H9 (cell line): ENCODE data around the gene NAPSA. TPM values are rescaled to one million over a fixed set of nuclear protein-coding genes. Genes with fewer than 3 reads are reported as not detected.

Experiments
- DNase-seq: peaks from one replicate; pipeline ENCODE4 v3.0.0-alpha.2; 2017
- H2AFZ ChIP-seq: one replicate; pipeline ENCODE4 v1.6.1; 2013; ENCODE audit warnings: mild to moderate bottlenecking, low read length, control low read depth, moderate library complexity
- H2AK5ac ChIP-seq: 2 replicates; pipeline ENCODE4 v1.6.1; 2013; ENCODE audit warnings: low read length, control low read depth, mixed read lengths; ENCODE audit not compliant: insufficient read length
- H2BK120ac ChIP-seq: one replicate; pipeline ENCODE4 v1.6.1; 2013; ENCODE audit warnings: low read depth, mild to moderate bottlenecking, low read length, control low read depth, inconsistent platforms; ENCODE audit not compliant: poor library complexity, severe bottlenecking
- H2BK12ac ChIP-seq: 2 replicates; pipeline ENCODE4 v1.6.1; 2013; ENCODE audit warnings: low read length, control low read depth, mixed read lengths, low read depth; ENCODE audit not compliant: insufficient read length
- H2BK15ac ChIP-seq: 2 replicates; pipeline ENCODE4 v1.6.1; 2013; ENCODE audit warnings: low read depth, low read length, control low read depth
- H2BK20ac ChIP-seq: one replicate; pipeline ENCODE4 v1.6.1; 2013; ENCODE audit warnings: low read depth, mild to moderate bottlenecking, low read length, control low read depth, inconsistent platforms; ENCODE audit not compliant: poor library complexity, severe bottlenecking
- H2BK5ac ChIP-seq: 2 replicates; pipeline ENCODE4 v1.6.1; 2013; ENCODE audit warnings: low read length, control low read depth, mixed read lengths; ENCODE audit not compliant: insufficient read length
- H3K14ac ChIP-seq: 2 replicates; pipeline ENCODE4 v1.6.1; 2013; ENCODE audit warnings: low read length, control low read depth; ENCODE audit not compliant: insufficient read depth
- H3K18ac ChIP-seq: 2 replicates; pipeline ENCODE4 v1.6.1; 2013; ENCODE audit warnings: low read depth, mild to moderate bottlenecking, mixed read lengths, low read length, control low read depth; ENCODE audit not compliant: insufficient read length
- H3K23ac ChIP-seq: 2 replicates; pipeline ENCODE4 v1.6.1; 2013; ENCODE audit warnings: low read length, control low read depth, mixed read lengths, low read depth; ENCODE audit not compliant: insufficient read length
- H3K23me2 ChIP-seq: 2 replicates; pipeline ENCODE4 v1.6.1; 2013; ENCODE audit warnings: low read depth, mild to moderate bottlenecking, mixed read lengths, low read length, control low read depth; ENCODE audit not compliant: insufficient read length, poor library complexity, severe bottlenecking
- H3K27ac ChIP-seq: 2 replicates; pipeline ENCODE4 v1.5.1; 2013; ENCODE audit warnings: low read length, control low read depth, mixed read lengths, low read depth; ENCODE audit not compliant: insufficient read length
- H3K27me3 ChIP-seq: 2 replicates; pipeline ENCODE4 v1.6.1; 2013; ENCODE audit warnings: low read length, control low read depth, inconsistent platforms; ENCODE audit not compliant: insufficient read depth
- H3K4ac ChIP-seq: 2 replicates; pipeline ENCODE4 v1.6.1; 2013; ENCODE audit warnings: low read depth, mild to moderate bottlenecking, control low read depth, inconsistent platforms, low read length, moderate library complexity
- H3K4me1 ChIP-seq: 2 replicates; pipeline ENCODE4 v1.6.1; 2013; ENCODE audit warnings: low read length, control low read depth, inconsistent platforms; ENCODE audit not compliant: insufficient read depth
- H3K4me2 ChIP-seq: 2 replicates; pipeline ENCODE4 v1.6.1; 2013; ENCODE audit warnings: low read length, control low read depth, mixed read lengths; ENCODE audit not compliant: insufficient read length, insufficient read depth
- H3K56ac ChIP-seq: 2 replicates; pipeline ENCODE4 v1.6.1; 2013; ENCODE audit warnings: low read depth, mild to moderate bottlenecking, mixed read lengths, low read length, control low read depth; ENCODE audit not compliant: insufficient read length
- H3K79me1 ChIP-seq: 2 replicates; pipeline ENCODE4 v1.6.1; 2013; ENCODE audit warnings: low read depth, mild to moderate bottlenecking, moderate library complexity, low read length, control low read depth, inconsistent platforms; ENCODE audit not compliant: insufficient read depth, poor library complexity, severe bottlenecking
- H3K79me2 ChIP-seq: 2 replicates; pipeline ENCODE4 v1.6.1; 2013; ENCODE audit warnings: low read length, control low read depth, inconsistent platforms; ENCODE audit not compliant: insufficient read depth
- H3K9ac ChIP-seq: 2 replicates; pipeline ENCODE4 v1.6.1; 2013; ENCODE audit warnings: low read length, control low read depth, mixed read lengths; ENCODE audit not compliant: insufficient read length; ENCODE audit errors: extremely low read depth
- H3K9me3 ChIP-seq: one replicate; pipeline ENCODE4 v1.6.1; 2013; ENCODE audit warnings: low read depth, low read length, inconsistent platforms; ENCODE audit not compliant: control insufficient read depth
- H3T11ph ChIP-seq: one replicate; pipeline ENCODE4 v1.6.1; 2013; ENCODE audit warnings: mild to moderate bottlenecking, low read length, control low read depth, inconsistent platforms
- H4K20me1 ChIP-seq: one replicate; pipeline ENCODE4 v1.6.1; 2013; ENCODE audit not compliant: control insufficient read depth, insufficient read length, insufficient read depth
- H4K5ac ChIP-seq: 2 replicates; pipeline ENCODE4 v1.6.1; 2013; ENCODE audit warnings: low read depth, mild to moderate bottlenecking, mixed read lengths, low read length, control low read depth; ENCODE audit not compliant: insufficient read length
- H4K8ac ChIP-seq: replicated peaks from 2 replicates; pipeline ENCODE4 v1.6.1; 2013; ENCODE audit warnings: low read length, control low read depth, mixed read lengths, low read depth; ENCODE audit not compliant: insufficient read length
- H4K91ac ChIP-seq: 2 replicates; pipeline ENCODE4 v1.6.1; 2013; ENCODE audit warnings: low read depth, mild to moderate bottlenecking, moderate library complexity, mixed read lengths, low read length, control low read depth; ENCODE audit not compliant: insufficient read length
- H3K27ac Mint-ChIP-seq, 3 experiments: 2 replicates in 2 of 3; 3 replicates in 1 of 3; pipeline ENCODE4 v1.8.0; 2020 to 2021; ENCODE audit warnings: mixed read lengths in 3 of 3, mild to moderate bottlenecking in 1 of 3, moderate library complexity in 1 of 3
- H3K27me3 Mint-ChIP-seq: 2 replicates; pipeline ENCODE4 v1.8.0; 2021; ENCODE audit warnings: low read depth, mild to moderate bottlenecking, moderate library complexity, mixed read lengths
- H3K36me3 Mint-ChIP-seq, 3 experiments: 2 replicates in 2 of 3; 3 replicates in 1 of 3; pipeline ENCODE4 v1.8.0; 2020 to 2021; ENCODE audit warnings: low read depth in 3 of 3, mixed read lengths in 3 of 3; ENCODE audit not compliant: insufficient read depth in 1 of 3
- H3K4me1 Mint-ChIP-seq, 2 experiments: 2 replicates each; pipeline ENCODE4 v1.8.0; 2020; ENCODE audit warnings: mixed read lengths in 2 of 2
- H3K4me3 Mint-ChIP-seq, 2 experiments: 2 replicates in 1 of 2; 3 replicates in 1 of 2; pipeline ENCODE4 v1.8.0; 2020 to 2021; ENCODE audit warnings: mild to moderate bottlenecking in 2 of 2, mixed read lengths in 2 of 2, moderate library complexity in 1 of 2
- H3K9me3 Mint-ChIP-seq, 2 experiments: 2 replicates in 1 of 2; 3 replicates in 1 of 2; pipeline ENCODE4 v1.8.0; 2020; ENCODE audit warnings: mild to moderate bottlenecking in 2 of 2, mixed read lengths in 2 of 2, moderate library complexity in 1 of 2
- CTCF ChIP-seq: fragments of 200-600 bp; sonication (generic); conservative IDR thresholded peaks from 3 replicates; pipeline ENCODE4 v1.8.0; 2021; ENCODE audit warnings: antibody characterized with exemption, mild to moderate bottlenecking
- WGBS: extraction: QIAGEN DNeasy Blood & Tissue Kit; methylation state at CpG from one replicate; pipeline ENCODE4 v1.1.7; 2013; ENCODE audit warnings: missing lambda C conversion rate, low lambda C conversion rate, mixed read lengths; ENCODE audit not compliant: insufficient read length; ENCODE audit errors: extremely low coverage; 5-methylcytosine and 5-hydroxymethylcytosine counted together
- total RNA-seq: library from RNA; stranded (reverse); gene quantifications from 2 replicates; pipeline ENCODE4 v1.2.1, GENCODE V29; 2021

The NAPSA gene
- total RNA-seq, 1 experiment from 2014 or later: 0.44 TPM

GRCh38 chr19:50326101-50326664 is 39.3 kb downstream of the NAPSA start:
- no peak overlapping the region for H3K4ac ChIP-seq
- H2BK15ac ChIP-seq: no peak overlapping the region
- no peak overlapping the region for H3K27ac Mint-ChIP-seq
- H4K91ac ChIP-seq: no peak overlapping the region
- no peak; the same call in 2 of the 3 replicates for TF ChIP-seq CTCF
- H3K18ac ChIP-seq: no peak overlapping the region
- H4K20me1 ChIP-seq: no peaks in the 10 kb centered on the region
- no peak overlapping the region for H3K9ac ChIP-seq
- peaks cover 8% of the 10 kb centered on the region; the same call in 1 of the 2 replicates for H3K27me3 ChIP-seq
- peaks cover 3 to 5% of the 10 kb centered on the region in 2 experiments; a peak in 3 of 5 replicates for H3K9me3 Mint-ChIP-seq
- WGBS: no CpG with 5 or more reads among the region's 26 CpGs
- peaks cover 2% of the 10 kb centered on the region; the same call in 1 of the 2 replicates for H3K4me1 ChIP-seq
- peak overlapping the region; percentile 65 to 87 for H3K4me3 Mint-ChIP-seq
- peaks cover 37% of the 10 kb centered on the region for H3K27me3 Mint-ChIP-seq
- H2BK12ac ChIP-seq: no peak overlapping the region
- no peak overlapping the region for H2BK120ac ChIP-seq
- no peak overlapping the region for H2BK5ac ChIP-seq
- H3K4me2 ChIP-seq: peak overlapping the region; percentile 76
- no peak for DNase-seq
- no peak overlapping the region for H3K27ac ChIP-seq
- peaks cover 42 to 51% of the 10 kb centered on the region in 2 experiments for H3K4me1 Mint-ChIP-seq
- H2AFZ ChIP-seq: no peak overlapping the region
- H3K23ac ChIP-seq: no peak overlapping the region
- peaks cover 8 to 26% (median 16%) of the 10 kb centered on the region in 3 experiments for H3K36me3 Mint-ChIP-seq
- H2AK5ac ChIP-seq: no peak overlapping the region
- no peak overlapping the region for H4K5ac ChIP-seq
- no peak overlapping the region for H4K8ac ChIP-seq
- H2BK20ac ChIP-seq: no peak overlapping the region
- no peak overlapping the region for H3T11ph ChIP-seq
- H3K14ac ChIP-seq: no peak overlapping the region
- no peaks in the 10 kb centered on the region for H3K9me3 ChIP-seq
- peaks cover 13% of the 10 kb centered on the region for H3K23me2 ChIP-seq
- H3K79me2 ChIP-seq: no peaks in the 10 kb centered on the region
- H3K56ac ChIP-seq: no peak overlapping the region
- H3K79me1 ChIP-seq: no peaks in the 10 kb centered on the region
